HG02588 (cell line): Measurements from ENCODE around the gene NGRN.
A peak's percentile ranks its signal among the peaks of the same experiment; 100 is the strongest.

Experiments used
- ATAC-seq: cut with Tn5 transposase; IDR thresholded peaks from one replicate; pipeline ENCODE4 v1.9.1; 2021; ENCODE audit warnings: mild to moderate bottlenecking, moderate library complexity; ENCODE audit not compliant: unreplicated experiment

The NGRN gene

GRCh38 chr15:90265271-90266060 lies at the start of gene NGRN:
Gene NGRN (plus strand): TSS chr15:90265672. CDS start chr15:90265713, 41 bp downstream.
- peak; percentile 88 for ATAC-seq

GRCh38 chr15:90217671-90218394 lies 47.6 kb upstream of the NGRN start:
- no peak for ATAC-seq

GRCh38 chr15:90219421-90220141 lies 45.9 kb upstream of the NGRN start:
- no peak for ATAC-seq

- ATAC-seq: no peak
These were observed 44.1 kb upstream of the NGRN start for GRCh38 chr15:90221246-90221900.

GRCh38 chr15:90222547-90222946 lies 42.9 kb upstream of the NGRN start:
- no peak for ATAC-seq

- ATAC-seq: no peak
These were observed 41.9 kb upstream of the NGRN start for GRCh38 chr15:90223441-90224165.

GRCh38 chr15:90225047-90225446 lies 40.4 kb upstream of the NGRN start:
- no peak for ATAC-seq

GRCh38 chr15:90225504-90226234 lies 39.8 kb upstream of the NGRN start:
- no peak for ATAC-seq

GRCh38 chr15:90227336-90227735 lies 38.1 kb upstream of the NGRN start:
- no peak for ATAC-seq

- ATAC-seq: no peak
These were observed 37.4 kb upstream of the NGRN start for GRCh38 chr15:90227816-90228772.

- ATAC-seq: no peak
These were observed 36.5 kb upstream of the NGRN start for GRCh38 chr15:90228960-90229359.

GRCh38 chr15:90230071-90230494 lies 35.4 kb upstream of the NGRN start:
- ATAC-seq: no peak

GRCh38 chr15:90230610-90231009 lies 34.9 kb upstream of the NGRN start:
- no peak for ATAC-seq

- ATAC-seq: no peak
These were observed 34.1 kb upstream of the NGRN start for GRCh38 chr15:90231028-90232017.

GRCh38 chr15:90232196-90232595 lies 33.3 kb upstream of the NGRN start:
- ATAC-seq: no peak

GRCh38 chr15:90232941-90233386 lies 32.5 kb upstream of the NGRN start:
- no peak for ATAC-seq

GRCh38 chr15:90233387-90234095 lies 31.9 kb upstream of the NGRN start, which contains the start of gene CIB1:
Gene CIB1 (minus strand): TSS chr15:90233941. CDS start chr15:90233885, 56 bp downstream.
- ATAC-seq: peak; percentile 86
